IMR-90 (cell line): ENCODE data around the gene GNAS-AS1. TPM values are rescaled to one million over a fixed set of nuclear protein-coding genes. Genes with fewer than 3 reads are reported as not detected.

Experiments
- ATAC-seq: fragments of 200-7000 bp; cut with Tn5 transposase; 2 replicates; pipeline ENCODE4 v1.9.1; 2020; ENCODE audit warnings: low read depth, mild to moderate bottlenecking, moderate library complexity
- BruUV-seq: library from RNA; stranded (reverse); fragments of 400-500 nt; replicated peaks from 2 replicates; lab custom pipeline; 2021; lab: Mats Ljungman, UMichigan
- CTCF ChIA-PET: fragments of 300-600 bp; formaldehyde crosslinking; extraction: SDS; loops from one replicate; lab custom pipeline; 2021; ENCODE audit warnings: antibody characterized with exemption; lab: Yijun Ruan, JAX
- POLR2A ChIA-PET: fragments of 300-600 bp; sonication (Branson Sonifier 250); formaldehyde crosslinking; loops from one replicate; lab custom pipeline; 2022; ENCODE audit warnings: antibody characterized with exemption; ENCODE audit not compliant: unreplicated experiment; lab: Charles Lee
- DNase-seq: peaks from one replicate; pipeline ENCODE4 v3.0.0; 2013
- H2AFZ ChIP-seq: replicated peaks from 2 replicates; pipeline ENCODE3; 2013; ENCODE audit warnings: low read length, mild to moderate bottlenecking; ENCODE audit not compliant: poor library complexity
- H2AK5ac ChIP-seq: 2 replicates; pipeline ENCODE4 v1.6.1; 2013; ENCODE audit warnings: low read depth, low read length, inconsistent platforms
- H2AK9ac ChIP-seq: replicated peaks from 2 replicates; pipeline ENCODE3; 2013; ENCODE audit warnings: mild to moderate bottlenecking, low read depth, low read length, moderate library complexity; ENCODE audit not compliant: poor library complexity
- H2BK120ac ChIP-seq: 2 replicates; pipeline ENCODE4 v1.6.1; 2013; ENCODE audit warnings: low read depth, low read length, inconsistent platforms
- H2BK15ac ChIP-seq: 3 replicates; pipeline ENCODE4 v1.6.1; 2013; ENCODE audit warnings: low read depth, low read length, inconsistent platforms
- H2BK20ac ChIP-seq: 2 replicates; pipeline ENCODE4 v1.6.1; 2013; ENCODE audit warnings: low read depth, mild to moderate bottlenecking, inconsistent platforms, low read length, moderate library complexity
- H2BK5ac ChIP-seq: 2 replicates; pipeline ENCODE4 v1.6.1; 2013; ENCODE audit warnings: mild to moderate bottlenecking, low read depth, low read length, inconsistent platforms; ENCODE audit not compliant: poor library complexity, severe bottlenecking
- H3K14ac ChIP-seq: replicated peaks from 2 replicates; pipeline ENCODE4 v1.6.1; 2013; ENCODE audit warnings: low read depth, low read length, inconsistent platforms
- H3K18ac ChIP-seq: 2 replicates; pipeline ENCODE4 v1.6.1; 2013; ENCODE audit warnings: low read depth, low read length, control low read depth
- H3K23ac ChIP-seq: 2 replicates; pipeline ENCODE4 v1.6.1; 2013; ENCODE audit warnings: low read depth, low read length, inconsistent platforms
- H3K27ac ChIP-seq: 2 replicates; pipeline ENCODE4 v1.5.1; 2013; ENCODE audit warnings: mild to moderate bottlenecking, control low read depth, low read length; ENCODE audit not compliant: insufficient read depth
- H3K27me3 ChIP-seq: 2 replicates; pipeline ENCODE4 v1.6.1; 2013; ENCODE audit warnings: low read length; ENCODE audit not compliant: control insufficient read depth, insufficient read depth
- H3K36me3 ChIP-seq: 2 replicates; pipeline ENCODE4 v1.6.1; 2013; ENCODE audit warnings: low read length, mixed read lengths; ENCODE audit not compliant: control insufficient read depth, insufficient read depth
- H3K4ac ChIP-seq: 2 replicates; pipeline ENCODE4 v1.6.1; 2013; ENCODE audit warnings: low read depth, low read length, inconsistent platforms
- H3K4me1 ChIP-seq: 2 replicates; pipeline ENCODE4 v1.6.1; 2013; ENCODE audit warnings: low read length, mixed read lengths; ENCODE audit not compliant: control insufficient read depth, insufficient read depth
- H3K4me2 ChIP-seq: 2 replicates; pipeline ENCODE4 v1.6.1; 2013; ENCODE audit warnings: low read depth, mild to moderate bottlenecking, control low read depth, low read length, moderate library complexity
- H3K4me3 ChIP-seq: 2 replicates; pipeline ENCODE4 v1.5.1; 2013; ENCODE audit warnings: low read depth, mild to moderate bottlenecking, control low read depth, low read length, moderate library complexity; ENCODE audit not compliant: insufficient read depth
- H3K56ac ChIP-seq: 2 replicates; pipeline ENCODE4 v1.6.1; 2013; ENCODE audit warnings: low read length, inconsistent platforms; ENCODE audit not compliant: insufficient read depth; ENCODE audit errors: extremely low read depth
- H3K79me1 ChIP-seq, 2 experiments: 2 replicates each; pipeline ENCODE4 v1.6.1; 2013; ENCODE audit warnings: low read length in 2 of 2, inconsistent platforms in 1 of 2, low read depth in 1 of 2
- H3K9ac ChIP-seq: 2 replicates; pipeline ENCODE4 v1.6.1; 2013; ENCODE audit warnings: low read depth, low read length, control low read depth
- H3K9me1 ChIP-seq: 2 replicates; pipeline ENCODE4 v1.6.1; 2013; ENCODE audit warnings: low read length, inconsistent platforms; ENCODE audit not compliant: insufficient read depth
- H3K9me3 ChIP-seq: 2 replicates; pipeline ENCODE4 v1.6.1; 2013; ENCODE audit warnings: low read length; ENCODE audit not compliant: control insufficient read depth, insufficient read depth
- H4K20me1 ChIP-seq: 2 replicates; pipeline ENCODE4 v1.6.1; 2013; ENCODE audit warnings: low read length, inconsistent platforms; ENCODE audit not compliant: insufficient read depth
- H4K5ac ChIP-seq: 2 replicates; pipeline ENCODE4 v1.6.1; 2013; ENCODE audit warnings: mild to moderate bottlenecking, low read depth, low read length, control low read depth
- H4K8ac ChIP-seq, 2 experiments: 2 replicates each; pipeline ENCODE4 v1.6.1; 2013; ENCODE audit warnings: low read depth in 2 of 2, low read length in 2 of 2, control low read depth in 1 of 2, inconsistent platforms in 1 of 2
- H4K91ac ChIP-seq: 2 replicates; pipeline ENCODE4 v1.6.1; 2013; ENCODE audit warnings: low read depth, low read length, inconsistent platforms; ENCODE audit not compliant: insufficient read depth
- RAD21 ChIP-seq: IDR thresholded peaks from 2 replicates; pipeline ENCODE4 v1.6.1; 2012; ENCODE audit warnings: low read length, improper control_type of control experiment
- WGBS, 2 experiments: methylation state at CpG; one replicate each; pipeline versions ENCODE4 v1.1.5 to v1.1.7; 2013; ENCODE audit warnings: missing lambda C conversion rate in 2 of 2; ENCODE audit not compliant: insufficient read length in 1 of 2; ENCODE audit errors: extremely low coverage in 2 of 2; 5-methylcytosine and 5-hydroxymethylcytosine counted together
- dilution Hi-C: fragments of 300-500 bp; cut with HindIII; formaldehyde crosslinking; loops from one replicate; pipeline ENCODE4 v1.14.3; 2018; ENCODE audit warnings: low sequenced_read_pairs; ENCODE audit not compliant: unreplicated experiment
- in situ Hi-C: fragments of 300-500 bp; cut with MboI; formaldehyde crosslinking; loops from 3 replicates; pipeline ENCODE4 v1.14.3; 2019; ENCODE audit warnings: low sequenced_read_pairs, inconsistent platforms, mixed read lengths
- intact Hi-C: fragments of 100-400 bp; cut with micrococcal nuclease; formaldehyde crosslinking; loops from 2 replicates; pipeline ENCODE4 v1.10.0; 2022
- polyA plus RNA-seq, 3 experiments: library from polyadenylated mRNA; depleted of rRNA; stranded (reverse); fragments of >200 nt; gene quantifications; 2 replicates each; pipeline ENCODE4 v1.2.3, GENCODE V29; 2012; ENCODE audit warnings: low replicate concordance in 1 of 3
- total RNA-seq: library from RNA; depleted of rRNA; stranded (reverse); fragments of >200 nt; gene quantifications from 2 replicates; pipeline ENCODE4 v1.2.3, GENCODE V29; 2012

GNAS-AS1 gene
- total and polyA plus RNA-seq, 2 of the 4 experiments (the other 2 are of a cell fraction) = 0.54 to 0.60 TPM

- TF ChIP-seq RAD21 = no peak
- DNase-seq (no peak), ATAC-seq (no peak)
- 63% methylated on average over 2 of the region's 5 CpGs; no CpG with 5 or more reads in 1 of the 2 experiments for WGBS, 2 experiments
- ChIA-PET POLR2A (no interaction called here), CTCF (no interaction called here)
- in situ Hi-C loops (no loop called here), intact Hi-C loops (no loop called here), dilution Hi-C loops (no loop called here)
- H2AK5ac ChIP-seq = no peak overlapping the region
- H2BK5ac ChIP-seq = no peak overlapping the region
- H2AK9ac ChIP-seq = no peak overlapping the region
- H4K91ac ChIP-seq = no peak overlapping the region
- no peak overlapping the region for H3K9ac ChIP-seq
- no peak overlapping the region for H3K4me2 ChIP-seq
- H3K36me3 ChIP-seq = no peaks in the 10 kb centered on the region
- H3K27ac ChIP-seq = no peak overlapping the region
- H3K18ac ChIP-seq = no peak overlapping the region
- no peak overlapping the region for H3K23ac ChIP-seq
- H3K56ac ChIP-seq = no peak overlapping the region
- H3K9me1 ChIP-seq = no peaks in the 10 kb centered on the region; the same call in 1 of the 2 replicates
- H4K20me1 ChIP-seq = no peaks in the 10 kb centered on the region
- H3K9me3 ChIP-seq = no peaks in the 10 kb centered on the region
- H3K14ac ChIP-seq = no peak overlapping the region
- H2AFZ ChIP-seq = no peak overlapping the region
- no peak overlapping the region for H4K5ac ChIP-seq
- no peak overlapping the region for H3K4ac ChIP-seq
- H3K4me3 ChIP-seq = no peak overlapping the region
- H3K27me3 ChIP-seq = peaks cover 35% of the 10 kb centered on the region
- H2BK15ac ChIP-seq = no peak overlapping the region
- H2BK20ac ChIP-seq = no peak overlapping the region
- BruUV-seq = no TSS peak
- H2BK120ac ChIP-seq = no peak overlapping the region
- H4K8ac ChIP-seq = no peak overlapping the region
- no peaks in the 10 kb centered on the region for H3K4me1 ChIP-seq
- no peaks in the 10 kb centered on the region for H3K79me1 ChIP-seq
These were observed 76.5 kb downstream of the GNAS-AS1 start for GRCh38 chr20:58774214-58774613.
